ENCODE results near the gene PRICKLE4. TPM values are rescaled to one million over a fixed set of nuclear protein-coding genes. Genes with fewer than 3 reads are reported as not detected.

PRICKLE4 gene
- total RNA-seq, 1 experiment from 2014 or later = 1.5 TPM

DNA sequence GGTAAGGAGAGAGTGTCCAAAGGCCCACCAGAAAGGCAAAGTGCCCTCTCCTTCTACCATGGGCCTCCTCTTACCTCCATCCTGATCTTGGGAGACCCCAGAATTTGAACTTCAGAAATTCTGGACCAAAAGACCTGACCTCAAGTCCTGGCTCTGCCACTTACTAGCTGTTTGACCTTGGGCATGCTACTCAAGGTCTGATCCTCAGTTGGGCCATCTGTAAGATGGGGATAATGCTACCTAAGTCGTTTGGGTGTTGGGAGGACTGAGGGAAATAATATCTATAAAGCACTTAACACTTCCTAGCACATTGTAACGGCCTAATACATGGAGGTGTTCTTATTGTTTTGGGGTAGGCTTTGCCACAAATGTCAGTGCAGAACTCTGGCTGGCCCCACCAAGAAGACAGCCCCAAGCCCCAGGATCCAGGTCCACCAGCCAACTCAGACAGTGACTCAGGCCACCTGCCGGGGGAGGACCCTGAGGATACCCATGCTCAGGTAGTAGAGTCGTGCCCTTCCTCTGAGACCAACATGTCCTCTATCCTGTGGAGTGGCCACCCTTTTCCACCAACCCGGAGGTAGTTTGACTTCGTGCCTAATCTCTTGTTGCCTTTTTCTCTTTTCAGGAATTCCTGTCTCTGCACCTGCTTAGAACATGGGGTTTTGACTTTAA lies 2.7 kb downstream of the PRICKLE4 start:
- CTCF ChIA-PET = interaction anchor here (0.6 to 1.1 kb wide), 2 partner anchors 77 to 322 kb away, joined by 3 to 5 read pairs; no protein-coding TSS in a partner anchor

DNA sequence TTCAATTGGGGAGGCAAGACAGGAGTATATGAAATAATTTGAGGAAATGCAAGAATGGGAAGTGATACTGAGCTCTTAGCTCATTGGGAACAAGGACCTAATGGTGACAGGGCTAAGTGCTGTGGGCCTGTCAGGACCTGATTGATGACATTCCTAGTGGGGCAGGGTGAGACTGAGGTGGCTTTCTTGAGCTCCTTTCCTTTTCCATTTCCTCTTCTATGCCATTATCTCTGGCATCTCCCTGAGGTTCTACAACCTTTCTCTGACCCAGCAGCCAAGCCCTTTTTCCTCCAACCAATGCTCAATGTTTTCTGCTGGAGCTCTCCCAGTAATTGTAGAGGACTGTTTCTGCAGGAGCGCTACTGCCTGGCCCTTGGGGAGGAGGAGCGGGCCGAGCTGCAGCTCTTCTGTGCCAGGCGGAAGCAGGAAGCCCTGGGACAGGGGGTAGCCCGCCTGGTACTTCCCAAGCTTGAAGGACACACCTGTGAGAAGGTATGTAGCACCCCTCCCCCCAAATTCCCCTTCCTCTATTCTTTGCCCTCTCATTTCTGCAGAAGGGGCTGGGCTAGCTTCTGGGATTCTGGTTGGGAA lies 4.1 kb downstream of the PRICKLE4 start:
- Mint-ChIP-seq H3K4me1 (peaks cover 32% of the 10 kb centered on the region), H3K36me3 (peaks cover 9% of the 10 kb centered on the region), H3K4me3 (peak overlapping the region; percentile 24; the same call in 1 of the 2 replicates), H3K9me3 (no peaks in the 10 kb centered on the region), H3K27me3 (ENCODE audit: low read depth) (peaks cover 54% of the 10 kb centered on the region), H3K27ac (no peak overlapping the region)
- DNase-seq (ENCODE audit: low spot score) = no peak
- no peak for ATAC-seq
- POLR2A ChIA-PET = interaction anchor here (1.5 kb wide), 1 partner anchor 264 kb away, joined by 3 read pairs; no protein-coding TSS in a partner anchor
- CTCF ChIA-PET = interaction anchor here (1.0 to 4.7 kb wide), 10 partner anchors 9 to 417 kb away, joined by 3 to 71 read pairs (median 22); partner anchors contain the start of genes BYSL and MED20
- TF ChIP-seq, protein P1, sequence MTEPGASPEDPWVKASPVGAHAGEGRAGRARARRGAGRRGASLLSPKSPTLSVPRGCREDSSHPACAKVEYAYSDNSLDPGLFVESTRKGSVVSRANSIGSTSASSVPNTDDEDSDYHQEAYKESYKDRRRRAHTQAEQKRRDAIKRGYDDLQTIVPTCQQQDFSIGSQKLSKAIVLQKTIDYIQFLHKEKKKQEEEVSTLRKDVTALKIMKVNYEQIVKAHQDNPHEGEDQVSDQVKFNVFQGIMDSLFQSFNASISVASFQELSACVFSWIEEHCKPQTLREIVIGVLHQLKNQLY (CRISPR knock-in tag; IDR thresholded peaks at IDR 0.05) = no peak
- no peak for TF ChIP-seq CREB1 (CRISPR knock-in tag; IDR thresholded peaks at IDR 0.05)

More for the DNA sequence above, 2.7 kb downstream of the PRICKLE4 start:
- TF ChIP-seq ZBTB21 (CRISPR knock-in tag; IDR thresholded peaks at IDR 0.05; ENCODE audit: borderline replicate concordance) = no peak
- no peak for TF ChIP-seq TEAD4 (CRISPR knock-in tag; IDR thresholded peaks at IDR 0.05)
- no peak for TF ChIP-seq ZNF423 (CRISPR knock-in tag; IDR thresholded peaks at IDR 0.05)
- TF ChIP-seq MXD4 (CRISPR knock-in tag; IDR thresholded peaks at IDR 0.05; ENCODE audit: borderline replicate concordance) = no peak
- no peak for TF ChIP-seq GTF2I (CRISPR knock-in tag; conservative IDR thresholded peaks at IDR 0.05)
- no peak for TF ChIP-seq ZNF671 (CRISPR knock-in tag; IDR thresholded peaks at IDR 0.05)
- TF ChIP-seq, protein P2, sequence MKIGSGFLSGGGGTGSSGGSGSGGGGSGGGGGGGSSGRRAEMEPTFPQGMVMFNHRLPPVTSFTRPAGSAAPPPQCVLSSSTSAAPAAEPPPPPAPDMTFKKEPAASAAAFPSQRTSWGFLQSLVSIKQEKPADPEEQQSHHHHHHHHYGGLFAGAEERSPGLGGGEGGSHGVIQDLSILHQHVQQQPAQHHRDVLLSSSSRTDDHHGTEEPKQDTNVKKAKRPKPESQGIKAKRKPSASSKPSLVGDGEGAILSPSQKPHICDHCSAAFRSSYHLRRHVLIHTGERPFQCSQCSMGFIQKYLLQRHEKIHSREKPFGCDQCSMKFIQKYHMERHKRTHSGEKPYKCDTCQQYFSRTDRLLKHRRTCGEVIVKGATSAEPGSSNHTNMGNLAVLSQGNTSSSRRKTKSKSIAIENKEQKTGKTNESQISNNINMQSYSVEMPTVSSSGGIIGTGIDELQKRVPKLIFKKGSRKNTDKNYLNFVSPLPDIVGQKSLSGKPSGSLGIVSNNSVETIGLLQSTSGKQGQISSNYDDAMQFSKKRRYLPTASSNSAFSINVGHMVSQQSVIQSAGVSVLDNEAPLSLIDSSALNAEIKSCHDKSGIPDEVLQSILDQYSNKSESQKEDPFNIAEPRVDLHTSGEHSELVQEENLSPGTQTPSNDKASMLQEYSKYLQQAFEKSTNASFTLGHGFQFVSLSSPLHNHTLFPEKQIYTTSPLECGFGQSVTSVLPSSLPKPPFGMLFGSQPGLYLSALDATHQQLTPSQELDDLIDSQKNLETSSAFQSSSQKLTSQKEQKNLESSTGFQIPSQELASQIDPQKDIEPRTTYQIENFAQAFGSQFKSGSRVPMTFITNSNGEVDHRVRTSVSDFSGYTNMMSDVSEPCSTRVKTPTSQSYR (CRISPR knock-in tag; IDR thresholded peaks at IDR 0.05) = no peak
- TF ChIP-seq, protein P3, sequence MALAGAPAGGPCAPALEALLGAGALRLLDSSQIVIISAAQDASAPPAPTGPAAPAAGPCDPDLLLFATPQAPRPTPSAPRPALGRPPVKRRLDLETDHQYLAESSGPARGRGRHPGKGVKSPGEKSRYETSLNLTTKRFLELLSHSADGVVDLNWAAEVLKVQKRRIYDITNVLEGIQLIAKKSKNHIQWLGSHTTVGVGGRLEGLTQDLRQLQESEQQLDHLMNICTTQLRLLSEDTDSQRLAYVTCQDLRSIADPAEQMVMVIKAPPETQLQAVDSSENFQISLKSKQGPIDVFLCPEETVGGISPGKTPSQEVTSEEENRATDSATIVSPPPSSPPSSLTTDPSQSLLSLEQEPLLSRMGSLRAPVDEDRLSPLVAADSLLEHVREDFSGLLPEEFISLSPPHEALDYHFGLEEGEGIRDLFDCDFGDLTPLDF (CRISPR knock-in tag; IDR thresholded peaks at IDR 0.05) = no peak
- TF ChIP-seq NR1H2 (CRISPR knock-in tag; IDR thresholded peaks at IDR 0.05) = no peak
- Mint-ChIP-seq H3K36me3 (no peaks in the 10 kb centered on the region), H3K9me3 (no peaks in the 10 kb centered on the region), H3K4me1 (peaks cover 34% of the 10 kb centered on the region), H3K27me3 (ENCODE audit: low read depth) (peaks cover 54% of the 10 kb centered on the region), H3K27ac (no peak overlapping the region), H3K4me3 (no peak overlapping the region)
- no peak for DNase-seq (ENCODE audit: low spot score)
- no peak for ATAC-seq
- POLR2A ChIA-PET = no interaction called here

DNA sequence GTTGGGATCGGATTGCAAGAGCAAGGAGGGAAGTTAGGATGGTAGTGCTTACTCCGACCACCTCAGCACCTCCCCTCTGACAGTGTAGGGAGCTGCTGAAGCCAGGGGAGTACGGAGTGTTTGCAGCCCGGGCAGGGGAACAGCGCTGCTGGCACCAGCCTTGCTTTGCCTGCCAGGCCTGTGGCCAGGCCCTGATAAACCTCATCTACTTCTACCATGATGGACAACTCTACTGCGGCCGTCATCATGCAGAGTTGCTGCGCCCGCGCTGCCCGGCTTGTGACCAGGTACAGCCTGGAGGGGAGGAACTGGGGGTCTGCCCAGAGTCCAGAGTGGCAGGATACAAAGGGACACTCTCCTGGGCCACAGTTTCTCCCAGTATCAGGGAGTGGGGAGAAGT lies 4.7 kb downstream of the PRICKLE4 start:
- H3K27ac Mint-ChIP-seq = no peak overlapping the region
- H3K9me3 Mint-ChIP-seq = no peaks in the 10 kb centered on the region
- H3K36me3 Mint-ChIP-seq = peaks cover 15% of the 10 kb centered on the region
- ChIA-PET CTCF (interaction anchor here (0.9 to 4.7 kb wide), 22 partner anchors 7 to 477 kb away, joined by 3 to 71 read pairs (median 16); partner anchors contain the start of genes BYSL, MED20 and TAF8), POLR2A (interaction anchor here (1.5 kb wide), 1 partner anchor 263 kb away, joined by 3 read pairs; no protein-coding TSS in a partner anchor)
- no peak for ATAC-seq
- H3K4me3 Mint-ChIP-seq = peak overlapping the region; percentile 24; the same call in 1 of the 2 replicates
- DNase-seq (ENCODE audit: low spot score) = no peak
- peaks cover 54% of the 10 kb centered on the region for H3K27me3 Mint-ChIP-seq (ENCODE audit: low read depth)
- peaks cover 32% of the 10 kb centered on the region for H3K4me1 Mint-ChIP-seq
- TF ChIP-seq IRF2 (CRISPR knock-in tag; IDR thresholded peaks at IDR 0.05; ENCODE audit: borderline replicate concordance, low read depth) (no peak), ZBTB21 (CRISPR knock-in tag; IDR thresholded peaks at IDR 0.05; ENCODE audit: borderline replicate concordance) (no peak), FOXP1 (CRISPR knock-in tag; IDR thresholded peaks at IDR 0.05; ENCODE audit: borderline replicate concordance) (no peak), ETV6 (CRISPR knock-in tag; IDR thresholded peaks at IDR 0.05) (no peak), TP53 (CRISPR knock-in tag; IDR thresholded peaks at IDR 0.05) (no peak), ZNF263 (CRISPR knock-in tag; IDR thresholded peaks at IDR 0.05; ENCODE audit: low read depth) (no peak), NFYB (CRISPR knock-in tag; conservative IDR thresholded peaks at IDR 0.05; ENCODE audit: low read depth) (no peak), RORB (CRISPR knock-in tag; IDR thresholded peaks at IDR 0.05) (no peak), ZNF138 (CRISPR knock-in tag; conservative IDR thresholded peaks at IDR 0.05) (no peak), ATF1 (CRISPR knock-in tag; IDR thresholded peaks at IDR 0.05) (no peak), MXD4 (CRISPR knock-in tag; IDR thresholded peaks at IDR 0.05; ENCODE audit: borderline replicate concordance) (no peak), NFE2L1 (CRISPR knock-in tag; IDR thresholded peaks at IDR 0.05) (no peak), ZNF219 (CRISPR knock-in tag; IDR thresholded peaks at IDR 0.05; ENCODE audit: borderline replicate concordance) (no peak), TEAD1 (CRISPR knock-in tag; IDR thresholded peaks at IDR 0.05) (no peak)
- TF ChIP-seq, protein P4, sequence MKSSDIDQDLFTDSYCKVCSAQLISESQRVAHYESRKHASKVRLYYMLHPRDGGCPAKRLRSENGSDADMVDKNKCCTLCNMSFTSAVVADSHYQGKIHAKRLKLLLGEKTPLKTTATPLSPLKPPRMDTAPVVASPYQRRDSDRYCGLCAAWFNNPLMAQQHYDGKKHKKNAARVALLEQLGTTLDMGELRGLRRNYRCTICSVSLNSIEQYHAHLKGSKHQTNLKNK (CRISPR knock-in tag; IDR thresholded peaks at IDR 0.05) = no peak
